Measurements from ENCODE around the gene AVPR2.

Gene AVPR2

DNA sequence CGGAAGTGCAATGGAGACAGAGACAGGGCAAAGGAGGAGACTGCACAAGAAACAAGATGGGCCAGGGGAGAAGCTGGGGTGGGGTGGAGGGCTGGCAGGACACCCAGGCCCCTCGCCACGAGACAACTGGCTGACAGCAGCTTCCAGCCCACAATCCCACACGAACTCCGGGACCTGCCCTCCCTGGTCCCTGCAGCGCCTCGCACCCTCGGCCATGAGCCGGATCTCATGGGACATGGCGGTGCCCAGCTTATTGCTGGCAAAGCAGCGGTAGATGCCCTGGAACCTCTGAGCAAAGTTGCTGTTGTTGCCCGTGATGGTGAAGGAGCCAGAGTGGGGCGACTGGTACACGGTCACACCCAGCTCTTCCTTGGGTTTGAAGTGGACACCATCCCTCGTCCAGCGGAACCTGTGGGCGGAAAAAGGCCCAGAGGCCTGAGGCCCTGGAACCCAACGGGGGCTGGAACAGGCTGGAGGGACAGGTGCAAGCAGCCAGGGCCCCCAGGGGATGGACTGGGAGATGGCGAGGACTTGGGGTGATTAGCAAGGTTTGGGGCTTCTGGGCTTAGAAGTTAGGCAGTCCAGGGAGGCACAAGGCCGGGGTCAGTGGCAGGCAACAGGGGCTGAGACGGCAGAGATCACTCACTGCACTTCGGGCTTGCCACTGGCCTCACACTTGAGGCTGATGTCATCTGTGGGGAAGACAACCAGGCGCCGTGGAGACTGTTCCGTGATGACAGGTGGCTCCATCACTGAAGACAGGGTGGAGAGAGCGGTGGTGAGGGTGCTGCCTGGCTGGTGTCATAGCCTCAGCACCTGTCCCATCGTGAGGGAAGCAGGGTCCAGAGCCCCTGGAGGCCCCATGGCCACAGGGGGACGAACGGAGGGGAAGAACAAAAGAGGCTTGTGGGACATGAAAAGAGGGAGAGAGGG lies 32.3 kb upstream of the AVPR2 start:
- FAIRE-seq = no peak

DNA sequence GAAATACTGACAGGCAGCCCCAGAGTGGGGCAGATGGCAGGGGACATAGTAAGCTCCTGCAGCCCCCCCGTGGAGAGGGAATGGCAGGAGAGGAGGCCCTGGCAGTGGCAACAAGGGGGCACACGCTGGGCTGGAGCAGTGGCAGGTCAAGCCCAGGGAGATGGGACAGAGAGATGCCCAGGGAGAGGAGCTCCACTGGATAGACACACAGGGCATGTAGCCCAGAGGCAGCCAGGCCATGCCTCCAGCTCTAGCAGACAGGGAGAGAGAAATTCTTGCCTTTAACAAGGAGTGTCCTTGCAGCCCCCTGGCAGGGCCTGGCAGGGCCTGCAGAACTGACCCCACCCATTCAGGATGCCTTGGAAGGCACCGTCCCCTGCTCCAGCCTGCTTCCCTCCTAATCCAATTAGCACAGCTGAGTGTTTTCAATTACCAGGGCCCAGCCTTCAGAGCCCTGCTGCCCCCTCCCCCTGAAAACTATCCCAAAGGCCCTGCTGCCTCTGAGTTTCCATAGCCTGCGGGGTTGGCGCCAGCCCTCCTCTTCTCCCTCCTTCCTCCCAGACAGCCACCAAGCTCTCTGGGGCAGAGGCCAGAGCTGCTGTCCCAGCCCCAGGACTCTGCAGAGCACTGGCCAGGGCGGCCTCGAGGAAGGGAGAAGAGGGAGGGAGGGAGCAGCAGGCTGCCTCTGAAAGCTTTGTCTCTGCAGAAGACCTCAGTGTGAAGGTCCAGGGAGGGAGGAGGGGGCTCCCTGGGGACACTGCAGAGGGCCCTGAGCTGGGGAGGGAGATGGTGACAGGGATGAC lies 31.0 kb upstream of the AVPR2 start:
- no peak for FAIRE-seq

DNA sequence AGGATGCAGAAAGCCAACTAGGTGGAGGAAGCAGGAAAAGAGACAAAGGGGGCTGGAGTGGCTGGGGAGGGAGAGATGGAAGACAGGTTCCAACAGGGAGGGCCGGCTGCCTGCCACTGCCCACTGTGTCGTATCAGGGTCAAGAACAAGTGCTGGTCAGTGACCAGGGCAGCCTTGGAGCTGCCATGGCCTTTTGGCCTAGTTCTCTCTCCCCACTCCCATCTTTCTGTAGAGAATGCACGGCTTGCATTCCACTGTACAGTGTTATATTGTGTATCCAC lies 30.4 kb upstream of the AVPR2 start:
- no peak for FAIRE-seq

DNA sequence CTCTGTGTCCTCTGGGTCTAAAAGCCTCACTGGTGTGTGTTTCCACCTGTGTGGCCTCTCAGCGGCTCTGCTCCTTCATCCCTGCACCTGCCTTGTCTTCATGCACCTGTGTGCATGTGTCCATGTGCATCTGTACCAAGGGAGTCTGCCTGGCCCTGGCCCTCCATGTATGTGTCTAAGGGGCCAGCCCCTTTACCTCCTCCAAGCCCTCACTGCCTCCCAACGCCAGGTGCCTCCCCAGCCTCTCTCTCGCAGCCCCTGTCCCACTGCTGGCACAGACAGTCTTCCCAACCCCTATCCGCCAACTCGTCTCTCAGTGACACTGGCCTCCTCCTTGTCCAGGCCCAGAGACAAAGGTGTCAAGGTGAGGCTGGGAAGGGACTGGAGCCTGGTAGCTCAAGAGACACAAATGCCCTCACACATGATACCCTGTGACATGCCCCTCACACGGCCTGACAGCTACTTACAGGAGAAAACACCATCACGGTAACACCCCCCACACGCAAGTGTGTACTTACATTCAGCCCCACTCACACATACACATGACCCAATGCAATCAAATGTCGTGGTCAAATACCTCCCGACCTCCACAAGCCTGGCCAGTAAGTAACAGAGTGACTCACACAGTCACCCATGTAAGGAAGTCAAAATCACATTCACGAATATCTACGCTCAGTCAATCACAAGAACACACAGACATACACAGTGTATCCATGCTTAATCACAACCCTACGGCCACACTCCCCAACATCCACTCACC lies 29.9 kb upstream of the AVPR2 start:
- FAIRE-seq = no peak

DNA sequence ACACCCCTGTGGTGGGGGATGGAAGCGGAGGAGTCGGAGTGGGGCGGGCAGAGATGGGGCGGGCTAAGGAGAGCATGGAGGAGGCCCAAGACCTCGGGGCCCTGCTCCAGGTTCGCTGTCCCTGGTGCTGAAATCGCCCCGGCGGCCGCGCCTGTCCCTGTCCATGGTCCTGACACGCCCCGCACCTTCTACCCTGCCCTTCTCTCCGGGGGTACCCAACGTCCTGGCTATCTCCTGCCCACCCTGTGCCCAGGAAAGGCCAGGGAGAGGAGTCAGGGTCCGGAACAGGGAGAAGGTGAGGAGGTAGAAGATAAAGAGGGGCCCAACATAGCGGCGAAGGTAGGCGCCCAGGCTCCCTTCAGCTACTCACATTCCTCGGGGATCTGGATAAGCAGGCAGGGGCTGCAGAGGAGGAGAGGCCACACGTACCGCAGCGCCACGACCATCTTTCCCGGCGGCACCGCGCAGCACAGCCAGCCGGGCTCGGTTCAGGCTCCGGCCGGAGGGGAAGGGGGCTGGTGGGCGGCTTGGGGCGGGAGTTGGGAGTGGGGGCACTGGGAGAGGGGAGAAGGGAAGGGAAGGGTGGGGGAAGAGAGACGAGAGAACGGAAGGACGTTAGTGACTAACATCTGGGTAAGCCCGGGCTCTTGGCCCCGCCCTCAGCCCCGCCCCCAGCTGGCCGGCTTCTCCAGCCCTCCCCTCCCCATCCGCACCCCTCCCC lies 28.9 kb upstream of the AVPR2 start:
- no peak for FAIRE-seq

DNA sequence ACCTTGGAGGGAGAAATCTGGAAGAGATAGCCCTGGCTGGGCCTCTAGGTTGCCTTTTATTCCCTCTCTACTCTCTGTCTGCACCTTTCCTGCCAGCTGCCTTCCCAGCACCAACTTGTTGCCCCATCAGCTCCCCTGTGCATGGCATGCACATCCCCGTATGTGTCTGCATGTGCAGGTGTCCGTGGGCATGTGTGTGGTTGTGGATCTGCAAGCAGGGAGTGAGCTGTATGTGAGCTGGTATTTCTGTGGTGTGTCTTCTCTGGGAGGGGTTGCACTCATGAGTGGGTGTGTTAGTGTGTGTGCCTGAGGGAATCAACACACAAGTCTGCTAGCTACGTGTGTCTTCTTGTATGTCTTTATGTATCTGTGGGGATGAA lies 28.4 kb upstream of the AVPR2 start:
- FAIRE-seq = no peak

DNA sequence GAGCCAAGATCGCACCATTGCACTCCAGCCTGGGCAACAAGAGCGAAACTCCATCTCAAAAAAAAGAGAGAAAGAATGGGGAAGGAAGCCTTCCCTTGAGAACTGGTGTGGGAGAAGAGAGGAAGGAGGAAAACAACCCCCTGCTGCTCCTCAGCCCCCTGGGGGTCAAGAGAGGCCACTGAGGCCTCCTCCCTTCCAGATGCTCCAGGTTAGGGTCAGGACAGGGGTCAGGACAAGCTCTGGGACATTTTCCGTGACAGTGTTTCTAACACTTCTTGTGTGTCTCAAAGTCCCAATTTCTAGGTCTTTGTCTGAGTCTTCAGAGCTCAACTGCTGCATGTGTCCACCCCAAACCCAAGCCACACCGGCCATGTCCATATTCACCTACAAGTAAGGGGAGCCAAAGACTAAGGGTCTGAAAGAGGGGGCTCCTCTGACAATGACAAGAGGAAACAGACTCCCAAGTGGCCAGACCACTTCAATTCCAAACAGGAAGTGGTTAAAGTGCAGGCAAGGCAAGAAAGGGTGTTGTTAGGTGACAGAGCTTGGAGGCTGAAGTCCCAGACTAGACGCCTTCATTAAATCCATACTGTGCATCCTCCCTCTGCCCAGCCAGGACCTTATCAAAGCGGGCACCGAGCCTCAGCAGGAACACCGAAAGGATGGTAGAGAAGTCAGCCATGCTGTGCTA lies 26.8 kb upstream of the AVPR2 start:
- no peak for FAIRE-seq

DNA sequence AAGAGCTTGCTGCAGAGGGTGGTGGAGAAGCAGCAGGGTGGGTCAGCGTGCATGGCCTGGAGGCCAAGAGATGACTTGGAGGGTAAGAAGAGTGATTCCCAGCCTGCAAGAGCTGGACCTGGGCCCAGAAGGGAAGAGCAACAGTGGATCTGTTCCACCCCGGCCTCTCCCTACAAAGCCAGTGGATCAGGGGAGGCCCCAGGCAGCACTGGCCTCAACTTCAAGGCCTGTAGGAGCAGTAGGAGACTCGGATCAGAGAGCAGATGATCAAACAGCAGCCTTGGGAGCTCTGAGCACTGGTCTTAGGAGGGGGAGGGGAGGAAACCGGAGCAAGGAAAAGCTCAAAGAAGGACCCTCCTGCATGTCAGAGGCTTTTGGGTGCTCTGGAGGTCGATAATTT lies 26.1 kb upstream of the AVPR2 start:
- no peak for FAIRE-seq

DNA sequence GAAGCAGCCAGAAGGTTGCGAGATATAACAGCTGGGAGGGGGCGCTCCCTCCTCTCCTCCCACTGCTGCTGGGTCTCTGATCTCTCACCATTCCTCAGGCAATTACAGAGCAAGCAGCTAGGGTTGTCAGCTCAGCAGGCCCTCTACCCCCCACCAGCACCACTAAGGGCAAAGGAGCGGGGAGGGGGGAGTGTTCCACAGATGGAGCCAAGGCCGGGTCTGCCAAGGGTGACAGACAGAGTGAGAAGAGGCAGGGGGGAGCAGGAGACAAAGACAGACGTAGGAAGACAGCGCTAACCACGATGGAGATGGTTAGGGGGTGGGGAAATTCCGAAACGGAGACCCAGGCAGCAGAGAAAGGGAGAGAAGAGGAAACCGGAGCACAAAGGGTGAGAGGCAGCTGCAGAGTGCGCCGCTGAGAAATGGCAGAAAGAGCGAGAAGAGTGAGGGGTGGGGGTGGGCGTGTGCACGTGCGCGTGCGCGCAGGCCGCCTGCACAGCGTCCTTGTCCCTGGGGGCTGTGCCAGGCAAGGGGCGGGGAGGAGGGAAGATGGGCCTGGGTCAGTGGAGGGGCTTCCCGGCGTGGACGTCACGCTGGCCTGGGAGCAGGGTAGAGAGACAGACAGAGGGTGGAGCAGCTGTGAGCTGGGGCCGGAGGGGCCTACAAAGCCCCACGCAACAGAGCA lies 25.4 kb upstream of the AVPR2 start:
- no peak for FAIRE-seq

DNA sequence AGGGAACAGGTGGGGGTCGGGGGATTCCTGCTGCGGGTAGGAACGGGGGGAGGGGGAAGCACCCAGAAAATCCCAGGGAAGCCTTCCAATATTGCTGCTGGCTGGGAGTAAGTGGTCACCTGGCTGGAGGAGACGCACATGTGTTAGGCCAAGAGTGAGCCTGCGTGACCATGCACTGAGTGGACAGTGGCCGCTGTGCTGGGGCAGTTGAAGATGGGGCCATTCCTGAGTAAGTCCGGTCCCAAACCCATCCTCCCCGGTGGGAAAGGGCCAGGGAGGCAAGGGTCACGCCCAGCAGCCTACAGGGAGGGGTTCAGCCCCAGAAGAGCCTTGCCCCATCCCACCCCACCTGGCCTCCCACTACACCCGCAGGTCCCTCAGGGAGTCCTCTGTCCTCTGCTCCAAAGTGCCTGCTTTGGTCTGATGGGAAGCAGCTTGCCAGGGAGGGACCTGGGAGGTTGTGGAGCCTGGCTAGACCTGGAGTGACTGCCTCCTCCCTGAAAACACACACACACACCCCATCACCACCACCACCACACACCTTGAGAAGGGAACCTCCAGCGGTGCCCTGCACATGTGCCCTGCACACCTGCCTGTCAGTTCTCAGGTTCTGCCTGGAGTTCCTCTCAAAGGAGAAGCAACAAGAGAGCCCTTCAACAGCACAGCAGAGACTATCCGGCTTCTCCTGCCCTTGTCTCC lies 24.6 kb upstream of the AVPR2 start:
- FAIRE-seq = no peak

DNA sequence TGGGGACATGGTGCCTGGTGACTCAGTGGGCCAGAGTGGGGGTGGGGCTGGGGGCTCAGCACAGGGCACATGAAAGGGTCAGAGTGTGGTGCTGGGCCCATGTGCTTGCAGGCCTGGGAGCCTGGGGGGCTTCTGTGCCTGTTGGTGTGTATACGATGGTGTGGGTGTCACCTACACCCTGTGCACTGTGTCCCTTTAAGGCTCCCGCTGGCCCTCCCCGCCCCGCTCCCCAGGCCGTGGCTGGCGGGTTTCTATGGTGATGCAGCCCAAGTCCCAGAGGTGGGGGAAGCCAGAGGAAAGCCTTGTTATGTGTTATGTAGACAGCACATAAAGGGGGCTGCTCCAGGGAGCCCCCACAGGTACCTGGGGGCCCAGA lies 24.0 kb upstream of the AVPR2 start:
- FAIRE-seq = no peak

DNA sequence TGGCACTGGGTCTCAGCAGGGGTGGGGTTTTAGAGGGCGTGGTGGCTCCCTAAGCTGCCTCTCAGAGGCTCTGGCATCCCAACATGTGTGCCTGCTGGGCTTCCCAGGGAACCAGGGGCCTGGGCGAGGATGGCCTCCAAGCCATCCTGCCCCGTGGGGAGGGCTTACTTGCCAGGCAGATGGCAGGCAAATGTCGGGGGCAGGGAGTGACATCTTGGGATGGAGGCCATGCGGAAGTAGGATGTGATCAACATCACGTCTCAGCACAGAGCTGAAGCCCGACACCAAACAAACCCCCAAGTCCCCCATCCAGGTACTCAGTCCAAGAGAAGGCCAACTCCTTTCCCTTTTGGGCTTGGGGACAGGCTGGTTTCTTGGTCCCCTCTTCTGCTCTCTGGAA lies 23.2 kb upstream of the AVPR2 start:
- FAIRE-seq = no peak

DNA sequence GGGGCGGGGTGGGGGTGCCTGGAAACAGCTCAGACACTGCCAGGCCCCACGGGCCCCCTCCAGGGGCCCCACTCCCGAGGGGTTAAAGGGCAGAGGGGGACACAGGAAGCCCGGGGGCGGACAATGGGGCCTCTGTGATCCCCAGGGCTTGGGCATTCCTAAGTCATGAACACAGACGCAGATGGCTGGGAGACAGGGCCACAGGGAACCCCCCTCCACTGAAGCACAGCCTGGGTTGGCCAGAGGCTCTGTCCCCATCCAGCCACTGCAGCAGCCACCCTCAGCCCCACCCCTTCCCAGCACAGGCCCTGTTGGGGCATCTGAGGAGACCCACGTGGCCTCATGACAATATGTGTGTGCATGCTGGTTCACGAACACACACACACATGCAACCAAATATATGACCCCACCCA lies 22.4 kb upstream of the AVPR2 start:
- no peak for FAIRE-seq

DNA sequence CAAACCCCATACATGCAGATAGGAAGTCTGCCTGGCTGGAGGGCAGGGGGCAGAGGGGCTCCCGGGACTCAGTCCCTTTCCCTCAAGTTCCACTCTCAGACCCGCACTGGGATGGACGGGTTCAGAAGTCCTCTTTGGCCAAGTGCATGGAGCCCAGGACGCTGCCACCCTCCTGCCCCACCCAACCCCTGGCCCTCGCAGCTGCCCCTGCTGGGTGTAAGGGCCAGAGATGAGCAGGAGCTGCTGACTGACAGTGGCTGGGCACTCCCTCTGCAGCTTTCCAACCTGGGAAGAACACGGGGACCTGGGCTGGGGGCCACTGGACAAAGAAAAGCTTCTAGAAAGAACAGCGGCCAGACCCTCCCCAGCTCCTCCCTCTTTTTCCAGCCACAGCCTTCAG lies 21.9 kb upstream of the AVPR2 start:
- FAIRE-seq = no peak

DNA sequence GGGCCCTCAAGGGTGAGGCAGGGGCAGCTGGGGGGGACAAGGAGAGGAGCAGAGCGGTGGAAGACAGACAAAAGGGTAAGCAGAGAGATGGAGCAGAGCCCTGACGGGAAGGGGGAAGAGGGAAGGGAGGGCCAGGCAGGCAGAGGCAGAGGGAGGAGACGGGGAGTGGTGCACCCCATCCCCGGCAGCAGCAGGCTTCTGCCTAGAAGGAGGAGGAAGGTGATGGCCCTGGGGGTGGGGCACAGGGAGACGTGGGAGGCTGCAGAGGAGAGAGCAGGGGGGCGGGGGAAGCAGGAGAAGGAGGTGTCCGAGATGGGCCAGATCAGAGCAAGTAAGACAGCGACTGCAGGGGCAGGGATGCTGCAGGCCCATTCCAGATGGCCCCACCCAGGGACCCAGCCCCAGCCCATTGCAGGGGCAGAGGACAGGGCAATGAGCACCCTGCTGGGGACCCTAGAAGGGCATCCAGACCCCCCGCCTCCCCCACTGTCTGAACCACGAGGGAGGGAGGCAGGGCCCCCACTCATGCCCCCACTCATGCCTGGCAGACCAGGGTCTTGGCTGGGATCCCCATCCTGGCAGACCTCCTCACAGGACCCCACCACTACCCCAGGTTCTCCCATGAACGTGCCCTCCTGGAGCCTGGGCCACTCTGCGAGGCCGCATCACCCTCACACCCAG lies 21.2 kb upstream of the AVPR2 start:
- no peak for FAIRE-seq

DNA sequence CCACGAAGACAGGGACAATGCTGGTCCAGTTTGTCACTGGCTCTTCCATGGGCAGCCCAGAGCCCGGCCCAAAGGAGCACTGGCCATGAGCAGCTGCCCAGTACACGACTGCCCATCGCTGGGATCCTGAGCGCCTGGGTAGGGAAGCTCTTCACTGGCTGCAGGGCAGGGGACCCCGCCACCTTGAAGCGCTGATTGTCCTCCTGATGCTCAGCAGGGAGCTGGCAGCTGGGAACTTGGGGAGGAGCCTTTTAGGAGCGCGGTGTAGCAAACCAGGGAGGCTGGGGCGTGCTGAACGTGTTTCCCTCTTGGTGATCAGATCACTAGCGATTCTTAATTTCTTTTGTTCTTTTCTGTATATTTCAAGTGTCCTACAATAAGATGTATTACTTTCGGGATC lies 20.3 kb upstream of the AVPR2 start:
- FAIRE-seq = no peak

DNA sequence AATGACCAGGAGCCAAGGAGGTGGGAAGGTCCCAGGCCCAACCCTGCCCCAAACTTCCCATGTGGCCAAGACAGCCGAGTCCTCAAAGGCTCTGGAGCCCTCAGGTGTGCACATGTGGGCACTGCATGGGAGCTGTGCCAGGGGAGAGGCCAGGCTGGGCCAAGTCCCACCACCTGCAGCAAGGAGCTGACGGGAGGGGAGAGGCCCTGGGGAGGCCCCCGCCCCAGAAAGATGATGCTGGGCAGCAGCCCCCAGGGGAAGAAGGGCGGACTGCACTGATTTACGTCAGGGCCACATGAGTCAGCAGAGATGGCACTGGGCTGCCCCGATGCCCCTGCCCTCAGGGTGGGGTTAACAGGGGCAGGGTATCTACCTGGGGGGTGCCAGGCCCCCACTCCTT lies 19.9 kb upstream of the AVPR2 start:
- FAIRE-seq = no peak

DNA sequence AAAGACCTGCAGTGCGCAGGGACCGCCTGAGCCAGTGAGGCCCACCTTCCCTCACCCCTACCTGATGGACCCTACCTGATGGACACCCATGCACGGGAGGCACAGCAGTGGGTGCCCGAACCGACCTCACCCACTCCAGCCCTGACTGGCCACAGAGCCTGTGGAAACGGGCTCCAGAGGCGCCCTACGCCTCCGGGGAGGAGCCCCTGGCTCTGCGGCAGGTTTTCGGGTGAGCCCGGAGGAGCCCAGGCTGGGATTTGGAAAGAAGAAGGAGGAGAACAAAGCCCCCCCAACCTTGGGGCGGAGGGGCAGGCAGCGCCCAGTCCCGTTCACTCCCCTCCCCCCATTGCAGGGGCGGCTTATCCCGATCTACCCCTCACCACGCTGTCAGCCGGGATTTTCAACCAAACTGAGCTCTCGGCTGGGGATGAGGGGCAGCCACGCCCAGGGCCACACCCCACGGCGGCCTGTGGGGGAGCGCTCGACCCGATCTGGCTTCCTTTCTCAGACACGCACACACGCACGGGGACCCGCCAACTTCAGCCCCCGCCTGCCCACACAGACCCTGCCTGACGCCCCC lies 19.2 kb upstream of the AVPR2 start:
- FAIRE-seq = no peak

DNA sequence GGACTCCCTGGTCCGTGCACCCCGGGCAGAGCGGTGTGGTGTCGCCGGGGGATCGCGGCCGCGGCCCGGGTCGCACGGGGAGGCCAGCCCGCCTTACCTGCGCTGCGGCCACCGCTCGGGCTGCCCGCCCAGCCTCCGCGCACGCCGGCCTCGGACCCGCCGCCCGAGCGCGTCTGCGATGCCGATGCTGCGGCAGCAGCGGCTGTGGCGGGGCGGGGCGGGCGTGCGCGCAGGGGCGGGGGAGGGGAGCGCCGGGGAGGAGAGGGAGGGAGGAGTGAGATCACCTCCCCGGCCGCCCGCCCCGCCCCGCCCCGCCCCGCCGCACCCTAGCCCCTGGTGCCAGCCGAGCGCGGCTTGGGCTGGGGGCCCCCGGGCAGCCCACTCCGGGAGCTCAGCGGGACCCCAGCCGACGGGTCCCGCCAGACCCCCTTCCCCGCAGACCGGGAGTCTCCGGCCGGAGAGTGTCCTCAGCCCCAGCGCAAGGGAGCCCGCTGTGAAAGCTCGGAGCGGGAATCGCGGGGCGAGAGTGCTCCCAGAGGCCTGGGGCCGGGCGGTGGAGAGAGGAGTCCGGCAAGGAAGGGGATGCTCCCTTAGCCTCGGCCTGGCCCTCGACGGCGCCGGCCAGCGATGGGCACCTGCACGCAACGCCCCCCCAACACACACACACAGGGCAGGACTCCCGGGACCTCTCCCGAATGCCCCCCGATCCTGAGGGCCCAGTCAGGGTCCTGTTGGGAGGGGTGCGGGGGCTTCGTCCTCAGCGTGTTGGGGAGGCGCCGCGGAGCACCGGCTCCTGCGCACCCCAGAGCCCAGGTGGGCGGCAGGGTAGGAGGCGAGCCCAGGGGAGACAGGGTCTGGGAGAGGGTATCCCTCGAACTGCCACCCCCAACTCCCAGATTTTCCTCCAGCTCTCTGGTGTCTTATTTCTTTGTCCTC lies 18.2 kb upstream of the AVPR2 start, which contains the start of gene L1CAM:
TSS of gene L1CAM (minus strand) at position 206 of the 936 bp plus-strand sequence. CDS start 10,337 bp downstream, outside the sequence.
- no peak for FAIRE-seq
